ENCODE measurements around the gene PLEKHG7.
"Not testable (repeated sequence)": the region's sequence is repeated elsewhere in the genome, so short reads cannot be mapped to it uniquely, and the experiment has no call there.

Gene PLEKHG7

DNA sequence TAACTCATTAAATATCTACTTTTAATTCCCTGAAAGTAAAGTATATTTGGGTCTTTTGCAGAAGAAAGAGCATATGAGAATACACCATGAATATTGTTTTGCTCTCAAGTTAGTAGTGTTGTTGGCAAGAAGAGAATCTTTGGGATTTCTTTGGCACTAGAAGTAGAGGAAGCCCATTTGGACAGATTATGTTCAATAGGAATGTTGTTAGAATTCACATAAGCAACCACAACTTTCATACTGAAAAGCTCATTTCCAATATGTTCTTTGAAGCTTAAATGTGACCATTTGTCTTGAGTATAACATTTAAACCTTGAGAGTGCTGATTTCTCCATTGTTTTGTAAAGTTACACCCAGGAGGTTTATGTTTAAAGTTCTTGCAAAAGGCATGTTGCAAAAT, 37.6 kb downstream of the PLEKHG7 start:
- DNase-seq (ENCODE audit: insufficient read length, low spot score): no peak
- FAIRE-seq: no peak
- TF ChIP-seq, protein P1, sequence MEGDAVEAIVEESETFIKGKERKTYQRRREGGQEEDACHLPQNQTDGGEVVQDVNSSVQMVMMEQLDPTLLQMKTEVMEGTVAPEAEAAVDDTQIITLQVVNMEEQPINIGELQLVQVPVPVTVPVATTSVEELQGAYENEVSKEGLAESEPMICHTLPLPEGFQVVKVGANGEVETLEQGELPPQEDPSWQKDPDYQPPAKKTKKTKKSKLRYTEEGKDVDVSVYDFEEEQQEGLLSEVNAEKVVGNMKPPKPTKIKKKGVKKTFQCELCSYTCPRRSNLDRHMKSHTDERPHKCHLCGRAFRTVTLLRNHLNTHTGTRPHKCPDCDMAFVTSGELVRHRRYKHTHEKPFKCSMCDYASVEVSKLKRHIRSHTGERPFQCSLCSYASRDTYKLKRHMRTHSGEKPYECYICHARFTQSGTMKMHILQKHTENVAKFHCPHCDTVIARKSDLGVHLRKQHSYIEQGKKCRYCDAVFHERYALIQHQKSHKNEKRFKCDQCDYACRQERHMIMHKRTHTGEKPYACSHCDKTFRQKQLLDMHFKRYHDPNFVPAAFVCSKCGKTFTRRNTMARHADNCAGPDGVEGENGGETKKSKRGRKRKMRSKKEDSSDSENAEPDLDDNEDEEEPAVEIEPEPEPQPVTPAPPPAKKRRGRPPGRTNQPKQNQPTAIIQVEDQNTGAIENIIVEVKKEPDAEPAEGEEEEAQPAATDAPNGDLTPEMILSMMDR (IDR thresholded peaks at IDR 0.05; ENCODE audit: insufficient read depth, missing control alignments): no peak

DNA sequence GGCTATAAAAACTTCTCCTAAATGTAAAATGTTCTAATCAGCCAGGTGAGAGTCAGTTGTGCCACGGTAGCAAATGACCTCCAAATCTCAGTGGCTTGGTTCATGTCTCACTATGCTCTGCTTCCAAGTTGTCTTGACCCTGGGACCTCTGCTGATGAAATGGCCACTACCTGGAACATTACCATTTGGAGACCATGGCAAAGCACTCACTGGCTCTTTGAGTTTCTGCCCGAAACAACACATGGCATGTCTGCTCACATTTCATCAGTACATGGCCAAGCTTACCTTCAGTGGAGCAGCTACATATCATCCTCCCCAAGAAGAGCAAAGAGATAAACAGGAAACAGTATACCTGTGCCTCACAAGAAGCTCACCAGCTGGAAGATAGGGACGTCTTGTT, 40.2 kb downstream of the PLEKHG7 start:
- FAIRE-seq (no peak), DNase-seq (ENCODE audit: insufficient read length, low spot score) (no peak)
- TF ChIP-seq, protein P1 (IDR thresholded peaks at IDR 0.05; ENCODE audit: insufficient read depth, missing control alignments): no peak

DNA sequence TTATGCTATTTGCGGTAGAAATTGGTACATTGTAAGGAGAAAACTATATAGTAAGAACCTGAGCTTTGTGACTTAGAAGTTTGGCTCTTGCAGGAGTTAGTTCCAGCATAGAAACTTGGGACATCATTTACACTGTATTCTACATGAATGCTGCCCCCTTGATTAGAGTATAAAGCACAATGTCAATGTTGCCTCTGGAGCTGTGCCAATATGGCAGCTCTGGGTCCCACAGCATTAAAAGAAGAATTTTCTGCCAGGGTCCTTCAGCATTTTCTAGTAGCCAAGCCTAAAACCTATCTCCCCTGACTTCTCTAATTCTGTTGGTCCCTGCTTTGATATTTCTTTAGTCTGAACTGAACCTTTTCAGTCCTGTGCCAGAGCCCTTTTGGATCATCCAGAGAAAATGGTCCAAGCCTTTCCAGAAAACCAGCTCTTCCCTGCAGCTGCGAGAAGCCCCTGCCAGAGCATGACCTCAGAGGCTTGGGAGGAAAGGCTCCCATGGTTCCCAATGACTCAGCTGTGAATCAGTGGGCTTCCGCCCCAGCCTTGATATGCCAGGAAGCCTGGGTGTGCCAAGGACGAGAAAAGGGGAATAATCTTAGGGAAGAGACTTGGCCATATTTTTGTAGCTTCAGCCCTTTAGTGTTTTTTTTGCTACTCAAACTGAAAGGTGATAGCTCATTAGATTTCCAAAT, 43.2 kb downstream of the PLEKHG7 start:
- FAIRE-seq (no peak), DNase-seq (ENCODE audit: insufficient read length, low spot score) (no peak)
- TF ChIP-seq, protein P1 (IDR thresholded peaks at IDR 0.05; ENCODE audit: insufficient read depth, missing control alignments): no peak

DNA sequence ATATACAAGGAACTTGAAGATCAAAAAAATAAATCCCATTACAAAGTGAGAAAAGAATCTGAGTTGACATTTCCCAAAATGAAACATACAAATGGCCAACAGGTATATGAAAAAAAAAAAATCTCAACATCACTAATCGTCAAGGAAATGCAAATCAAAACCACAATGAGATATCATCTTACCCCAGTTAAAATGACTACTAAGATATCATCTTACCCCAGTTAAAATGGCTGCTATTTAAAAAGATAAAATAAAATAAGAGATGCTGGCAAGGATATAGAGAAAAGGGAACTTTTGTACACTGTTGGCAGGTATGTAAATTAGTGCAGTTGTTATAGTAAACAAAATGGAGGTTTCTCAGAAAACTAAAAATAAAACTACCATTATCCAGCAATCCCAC, 44.4 kb downstream of the PLEKHG7 start:
- FAIRE-seq (no peak), DNase-seq (ENCODE audit: insufficient read length, low spot score) (no peak)
- TF ChIP-seq, protein P1 (IDR thresholded peaks at IDR 0.05; ENCODE audit: insufficient read depth, missing control alignments): no peak

DNA sequence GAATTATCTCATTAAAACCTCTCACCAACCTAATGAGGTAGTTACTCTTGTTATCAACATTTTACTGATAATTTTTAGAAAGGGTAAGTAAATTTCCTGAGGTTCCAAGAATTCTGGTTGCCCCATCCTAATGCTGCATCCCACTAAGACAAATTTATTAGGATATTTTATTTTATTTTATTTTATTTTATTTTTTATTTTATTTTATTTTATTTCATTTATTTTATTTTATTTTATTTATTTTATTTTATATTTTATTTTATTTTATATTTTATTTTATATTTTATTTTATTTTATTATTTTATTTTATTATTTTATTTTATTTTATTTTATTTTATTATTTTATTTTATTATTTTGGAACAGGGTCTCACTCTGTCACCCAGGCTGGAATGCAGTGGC, 46.9 kb downstream of the PLEKHG7 start:
- FAIRE-seq; DNase-seq (ENCODE audit: insufficient read length, low spot score): not testable (repeated sequence)

DNA sequence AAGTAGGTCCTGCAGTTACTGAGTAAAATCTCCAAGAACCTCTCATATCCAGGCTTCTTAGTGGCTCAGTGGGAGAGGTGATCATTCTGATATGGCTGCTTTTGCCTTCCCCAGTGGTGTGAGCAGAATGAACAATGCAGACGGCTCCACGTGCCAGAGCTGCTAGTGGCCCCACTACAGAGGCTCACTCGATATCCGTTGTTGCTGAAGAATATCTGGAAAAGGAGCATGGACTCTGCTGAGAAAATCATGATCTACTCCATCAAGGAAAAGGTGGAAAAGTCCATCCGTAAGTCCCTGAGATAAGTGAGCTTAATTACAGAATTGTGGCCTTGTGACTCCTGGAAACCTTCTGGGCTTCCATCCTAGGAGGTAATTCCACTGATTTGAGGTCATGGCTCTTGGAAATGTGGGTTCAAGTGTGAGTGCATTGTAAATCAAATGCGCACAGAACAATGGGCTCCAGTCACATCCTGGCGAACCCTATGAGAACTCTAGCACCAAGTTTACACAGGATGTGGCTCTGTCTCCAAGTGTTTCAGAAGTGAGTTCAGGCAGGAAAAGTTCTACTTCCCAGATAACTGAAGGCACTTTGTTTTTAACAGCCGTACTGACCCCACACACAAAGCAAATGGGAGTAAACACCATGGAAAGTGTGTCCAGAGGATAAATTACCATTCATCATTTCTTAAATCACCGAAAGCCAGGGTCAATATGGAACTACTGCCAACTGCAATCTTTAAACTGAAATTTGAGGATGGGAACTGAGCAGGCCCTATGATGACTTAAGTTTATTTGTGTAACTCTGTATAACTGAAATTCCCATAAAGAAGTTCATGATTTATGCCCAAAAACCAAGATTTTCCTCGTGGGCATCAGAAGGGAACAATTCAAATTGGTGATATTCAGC, 51.4 kb downstream of the PLEKHG7 start:
- TF ChIP-seq, protein P1 (IDR thresholded peaks at IDR 0.05; ENCODE audit: insufficient read depth, missing control alignments): no peak
- FAIRE-seq (no peak), DNase-seq (ENCODE audit: insufficient read length, low spot score) (no peak)

DNA sequence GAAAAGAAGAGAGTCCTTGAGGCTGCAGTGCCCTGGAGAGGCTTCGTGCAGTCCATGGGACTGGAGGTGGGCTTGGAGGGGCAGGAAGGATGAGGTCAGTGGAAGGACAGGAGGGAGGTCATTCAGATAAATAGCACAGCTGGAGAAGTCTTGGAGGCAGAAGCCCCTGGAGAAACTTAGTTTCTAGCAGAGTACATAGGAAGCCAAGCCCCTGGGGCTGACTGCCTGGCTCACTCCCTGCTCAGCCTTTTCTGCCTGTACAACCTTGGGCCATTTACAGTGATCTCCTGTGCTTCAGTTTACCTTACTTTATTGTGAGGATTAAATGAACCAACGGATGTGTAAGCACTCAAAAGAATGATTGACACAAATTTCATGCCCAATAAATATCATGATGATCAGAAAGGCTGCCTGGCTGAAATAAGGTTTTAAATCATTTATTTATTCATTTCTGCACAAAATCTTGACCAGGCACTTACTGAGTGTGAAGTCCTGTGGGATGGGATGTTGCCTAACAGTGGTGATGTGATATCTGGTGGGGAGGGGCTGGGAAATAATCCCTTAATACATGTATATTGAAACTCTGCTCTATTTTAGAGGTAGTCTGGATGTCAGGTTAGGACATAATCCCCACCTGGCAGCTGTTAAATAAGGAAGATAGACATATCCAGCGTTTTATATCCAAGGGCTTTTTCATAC, 54.3 kb downstream of the PLEKHG7 start:
- no peak for DNase-seq (ENCODE audit: insufficient read length, low spot score)
- TF ChIP-seq, protein P1 (IDR thresholded peaks at IDR 0.05; ENCODE audit: insufficient read depth, missing control alignments): no peak
- FAIRE-seq: no peak

All from D721Med (cell line).